ENCODE results near the gene PPP2R2C.

The PPP2R2C gene

GRCh38 chr4:6449335-6449734 lies 23.1 kb downstream of the PPP2R2C start:
- no peaks in the 10 kb centered on the region for H3K27me3 ChIP-seq (ENCODE audit: control insufficient read depth, insufficient read depth, low read length)
- no peak overlapping the region for H3K9ac ChIP-seq (ENCODE audit: low read length)
- no peak overlapping the region for H3K4me3 ChIP-seq (ENCODE audit: low read length)
- H3K4me1 ChIP-seq (ENCODE audit: control insufficient read depth, insufficient read depth, low read length): no peaks in the 10 kb centered on the region
- H3K36me3 ChIP-seq (ENCODE audit: control insufficient read depth, insufficient read depth, low read length): no peaks in the 10 kb centered on the region
- H3K27ac ChIP-seq (ENCODE audit: low read depth, low read length): no peak overlapping the region

GRCh38 chr4:6448476-6449170 lies 23.8 kb downstream of the PPP2R2C start:
- no peak overlapping the region for H3K9ac ChIP-seq (ENCODE audit: low read length)
- no peak overlapping the region for H3K27ac ChIP-seq (ENCODE audit: low read depth, low read length)
- H3K36me3 ChIP-seq (ENCODE audit: control insufficient read depth, insufficient read depth, low read length): no peaks in the 10 kb centered on the region
- no peak overlapping the region for H3K4me3 ChIP-seq (ENCODE audit: low read length)
- H3K27me3 ChIP-seq (ENCODE audit: control insufficient read depth, insufficient read depth, low read length): no peaks in the 10 kb centered on the region
- no peaks in the 10 kb centered on the region for H3K4me1 ChIP-seq (ENCODE audit: control insufficient read depth, insufficient read depth, low read length)

- no peak overlapping the region for H3K27ac ChIP-seq (ENCODE audit: low read depth, low read length)
- no peaks in the 10 kb centered on the region for H3K4me1 ChIP-seq (ENCODE audit: control insufficient read depth, insufficient read depth, low read length)
- no peak overlapping the region for H3K9ac ChIP-seq (ENCODE audit: low read length)
Observed at GRCh38 chr4:6447672-6448171, 24.7 kb downstream of the PPP2R2C start.

GRCh38 chr4:6446538-6447451 lies 25.6 kb downstream of the PPP2R2C start:
- H3K27me3 ChIP-seq (ENCODE audit: control insufficient read depth, insufficient read depth, low read length): no peaks in the 10 kb centered on the region
- no peaks in the 10 kb centered on the region for H3K36me3 ChIP-seq (ENCODE audit: control insufficient read depth, insufficient read depth, low read length)
- H3K9ac ChIP-seq (ENCODE audit: low read length): no peak overlapping the region
- no peak overlapping the region for H3K4me3 ChIP-seq (ENCODE audit: low read length)
- H3K4me1 ChIP-seq (ENCODE audit: control insufficient read depth, insufficient read depth, low read length): no peaks in the 10 kb centered on the region
- no peak overlapping the region for H3K27ac ChIP-seq (ENCODE audit: low read depth, low read length)

More at GRCh38 chr4:6447672-6448171, 24.7 kb downstream of the PPP2R2C start:
- no peak overlapping the region for H3K4me3 ChIP-seq (ENCODE audit: low read length)
- H3K36me3 ChIP-seq (ENCODE audit: control insufficient read depth, insufficient read depth, low read length): no peaks in the 10 kb centered on the region
- H3K27me3 ChIP-seq (ENCODE audit: control insufficient read depth, insufficient read depth, low read length): no peaks in the 10 kb centered on the region

GRCh38 chr4:6446130-6446482 lies 26.3 kb downstream of the PPP2R2C start:
- H3K9ac ChIP-seq (ENCODE audit: low read length): no peak overlapping the region
- no peaks in the 10 kb centered on the region for H3K36me3 ChIP-seq (ENCODE audit: control insufficient read depth, insufficient read depth, low read length)
- no peaks in the 10 kb centered on the region for H3K27me3 ChIP-seq (ENCODE audit: control insufficient read depth, insufficient read depth, low read length)
- no peak overlapping the region for H3K27ac ChIP-seq (ENCODE audit: low read depth, low read length)
- no peaks in the 10 kb centered on the region for H3K4me1 ChIP-seq (ENCODE audit: control insufficient read depth, insufficient read depth, low read length)
- H3K4me3 ChIP-seq (ENCODE audit: low read length): no peak overlapping the region

GRCh38 chr4:6445403-6446129 lies 26.8 kb downstream of the PPP2R2C start:
- Histone ChIP-seq H3K4me3 (ENCODE audit: low read length) (no peak overlapping the region), H3K36me3 (ENCODE audit: control insufficient read depth, insufficient read depth, low read length) (no peaks in the 10 kb centered on the region), H3K9ac (ENCODE audit: low read length) (no peak overlapping the region), H3K27me3 (ENCODE audit: control insufficient read depth, insufficient read depth, low read length) (no peaks in the 10 kb centered on the region), H3K27ac (ENCODE audit: low read depth, low read length) (no peak overlapping the region), H3K4me1 (ENCODE audit: control insufficient read depth, insufficient read depth, low read length) (no peaks in the 10 kb centered on the region)

- H3K36me3 ChIP-seq (ENCODE audit: control insufficient read depth, insufficient read depth, low read length): no peaks in the 10 kb centered on the region
- H3K4me3 ChIP-seq (ENCODE audit: low read length): no peak overlapping the region
- no peak overlapping the region for H3K9ac ChIP-seq (ENCODE audit: low read length)
- no peak overlapping the region for H3K27ac ChIP-seq (ENCODE audit: low read depth, low read length)
- no peaks in the 10 kb centered on the region for H3K4me1 ChIP-seq (ENCODE audit: control insufficient read depth, insufficient read depth, low read length)
- no peaks in the 10 kb centered on the region for H3K27me3 ChIP-seq (ENCODE audit: control insufficient read depth, insufficient read depth, low read length)
Observed at GRCh38 chr4:6444582-6444981, 27.8 kb downstream of the PPP2R2C start.

GRCh38 chr4:6443035-6444023 lies 29.1 kb downstream of the PPP2R2C start:
- Histone ChIP-seq H3K27ac (ENCODE audit: low read depth, low read length) (no peak overlapping the region), H3K36me3 (ENCODE audit: control insufficient read depth, insufficient read depth, low read length) (no peaks in the 10 kb centered on the region), H3K4me3 (ENCODE audit: low read length) (no peak overlapping the region), H3K4me1 (ENCODE audit: control insufficient read depth, insufficient read depth, low read length) (no peaks in the 10 kb centered on the region), H3K9ac (ENCODE audit: low read length) (no peak overlapping the region), H3K27me3 (ENCODE audit: control insufficient read depth, insufficient read depth, low read length) (no peaks in the 10 kb centered on the region)

GRCh38 chr4:6442555-6442954 lies 29.9 kb downstream of the PPP2R2C start:
- no peaks in the 10 kb centered on the region for H3K36me3 ChIP-seq (ENCODE audit: control insufficient read depth, insufficient read depth, low read length)
- H3K4me1 ChIP-seq (ENCODE audit: control insufficient read depth, insufficient read depth, low read length): no peaks in the 10 kb centered on the region
- H3K27me3 ChIP-seq (ENCODE audit: control insufficient read depth, insufficient read depth, low read length): no peaks in the 10 kb centered on the region
- no peak overlapping the region for H3K27ac ChIP-seq (ENCODE audit: low read depth, low read length)
- H3K9ac ChIP-seq (ENCODE audit: low read length): no peak overlapping the region
- no peak overlapping the region for H3K4me3 ChIP-seq (ENCODE audit: low read length)

- no peaks in the 10 kb centered on the region for H3K4me1 ChIP-seq (ENCODE audit: control insufficient read depth, insufficient read depth, low read length)
- H3K9ac ChIP-seq (ENCODE audit: low read length): no peak overlapping the region
- H3K27me3 ChIP-seq (ENCODE audit: control insufficient read depth, insufficient read depth, low read length): no peaks in the 10 kb centered on the region
- no peaks in the 10 kb centered on the region for H3K36me3 ChIP-seq (ENCODE audit: control insufficient read depth, insufficient read depth, low read length)
- no peak overlapping the region for H3K27ac ChIP-seq (ENCODE audit: low read depth, low read length)
- no peak overlapping the region for H3K4me3 ChIP-seq (ENCODE audit: low read length)
Observed at GRCh38 chr4:6441758-6442157, 30.7 kb downstream of the PPP2R2C start.

- Histone ChIP-seq H3K36me3 (ENCODE audit: control insufficient read depth, insufficient read depth, low read length) (no peaks in the 10 kb centered on the region), H3K9ac (ENCODE audit: low read length) (no peak overlapping the region), H3K27ac (ENCODE audit: low read depth, low read length) (no peak overlapping the region), H3K4me1 (ENCODE audit: control insufficient read depth, insufficient read depth, low read length) (no peaks in the 10 kb centered on the region), H3K27me3 (ENCODE audit: control insufficient read depth, insufficient read depth, low read length) (no peaks in the 10 kb centered on the region), H3K4me3 (ENCODE audit: low read length) (no peak overlapping the region)
Observed at GRCh38 chr4:6441202-6441582, 31.2 kb downstream of the PPP2R2C start.

All from rectal smooth muscle tissue (tissue), 1 donor.